Measurements from ENCODE around the gene COL26A1.

DNA sequence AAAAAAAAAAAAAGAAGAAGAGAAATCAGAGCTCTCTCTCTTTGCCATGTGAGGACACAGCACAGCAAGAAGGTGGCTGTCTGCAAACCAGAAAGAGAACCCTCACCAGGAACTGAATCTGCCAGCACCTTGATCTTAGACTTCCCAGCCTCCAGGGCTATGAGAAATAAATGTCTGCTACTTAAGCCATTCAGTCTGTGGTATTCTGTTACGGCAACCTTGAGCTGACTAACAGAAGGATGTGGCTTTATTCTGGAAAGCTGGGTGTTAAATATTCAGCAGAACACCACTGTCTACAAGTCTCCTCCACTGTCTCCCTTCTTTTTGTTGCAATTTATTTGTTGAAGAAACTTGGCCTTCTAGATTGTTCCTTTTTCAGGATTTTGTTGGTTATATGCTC is 5.0 kb downstream of the COL26A1 start:
- TF ChIP-seq EZH2 (IDR thresholded peaks at IDR 0.05; ENCODE audit: low read depth) (no peak), CTCF (conservative IDR thresholded peaks at IDR 0.05) (no peak)

Data from PC-9 (cell line).